Activated CD8-positive, alpha-beta memory T cell treated with anti-CD3 and anti-CD28 coated beads, Interleukin-2, amount 10 ng/mL, durations not matched to agents 7 days and 5 days (primary cell): Measurements from ENCODE around the gene GPRC5B. TPM values are rescaled to one million over a fixed set of nuclear protein-coding genes. Genes with fewer than 3 reads are reported as not detected.

Source experiments
- ATAC-seq: fragments of 150-1000 bp; cut with Tn5 transposase; one replicate; pipeline ENCODE4 v1.10.0; 2021; ENCODE audit warnings: moderate library complexity
- CTCF ChIA-PET: fragments of 350-600 bp; sonication (Branson Sonifier 250); formaldehyde crosslinking; loops from one replicate; lab custom pipeline; 2021; ENCODE audit warnings: antibody characterized with exemption; lab: Charles Lee
- DNase-seq: peaks from one replicate; pipeline ENCODE4 v3.0.0-alpha.2; 2020
- H3K27ac Mint-ChIP-seq: one replicate; pipeline ENCODE4 v1.8.0; 2021; ENCODE audit warnings: mild to moderate bottlenecking, mixed read lengths
- H3K27me3 Mint-ChIP-seq: one replicate; pipeline ENCODE4 v1.8.0; 2021; ENCODE audit warnings: mixed read lengths
- H3K36me3 Mint-ChIP-seq: one replicate; pipeline ENCODE4 v1.8.0; 2021; ENCODE audit warnings: mild to moderate bottlenecking, mixed read lengths
- H3K4me1 Mint-ChIP-seq: one replicate; pipeline ENCODE4 v1.8.0; 2021; ENCODE audit warnings: mixed read lengths
- H3K4me3 Mint-ChIP-seq: one replicate; pipeline ENCODE4 v1.8.0; 2021; ENCODE audit warnings: mild to moderate bottlenecking, moderate library complexity, mixed read lengths
- H3K9me3 Mint-ChIP-seq: one replicate; pipeline ENCODE4 v1.8.0; 2022; ENCODE audit warnings: low read depth, mixed read lengths
- total RNA-seq, 2 experiments: library from RNA; stranded (reverse); gene quantifications; one replicate each; pipeline ENCODE4 v1.2.3, GENCODE V29; 2021

GPRC5B gene
- total RNA-seq, 2 experiments from 2014 or later, result not detected

DNA sequence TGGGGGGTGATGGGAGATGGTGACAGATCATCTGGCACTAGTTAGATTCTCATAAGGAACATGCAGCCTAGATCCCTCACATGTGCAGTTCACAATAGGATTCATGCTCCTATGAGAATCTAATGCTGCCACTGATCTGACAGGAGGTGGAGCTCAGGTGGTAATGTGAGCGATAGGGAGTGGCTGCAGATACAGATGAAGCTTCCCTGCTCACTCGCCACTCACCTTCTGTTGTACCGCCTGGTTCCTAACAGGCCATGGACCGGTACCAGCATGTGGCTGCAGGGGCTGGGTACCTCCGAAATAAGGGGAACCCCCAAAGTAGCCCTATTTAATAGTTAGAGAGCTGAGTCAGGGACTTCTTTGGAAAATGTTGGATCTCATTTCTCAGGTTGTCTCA, 60.4 kb downstream of the GPRC5B start:
- ATAC-seq, result no peak
- CTCF ChIA-PET, result no interaction called here
- no peak overlapping the region for H3K4me3 Mint-ChIP-seq
- no peaks in the 10 kb centered on the region for H3K27me3 Mint-ChIP-seq
- H3K27ac Mint-ChIP-seq, result no peak overlapping the region
- H3K9me3 Mint-ChIP-seq, result no peaks in the 10 kb centered on the region
- no peaks in the 10 kb centered on the region for H3K4me1 Mint-ChIP-seq
- no peaks in the 10 kb centered on the region for H3K36me3 Mint-ChIP-seq
- DNase-seq, result no peak

GRCh38 chr16:19823322-19823721, 61.3 kb downstream of the GPRC5B start:
- no peaks in the 10 kb centered on the region for H3K4me1 Mint-ChIP-seq
- no peaks in the 10 kb centered on the region for H3K9me3 Mint-ChIP-seq
- CTCF ChIA-PET, result no interaction called here
- ATAC-seq, result no peak
- no peaks in the 10 kb centered on the region for H3K36me3 Mint-ChIP-seq
- no peak overlapping the region for H3K27ac Mint-ChIP-seq
- no peaks in the 10 kb centered on the region for H3K27me3 Mint-ChIP-seq
- no peak overlapping the region for H3K4me3 Mint-ChIP-seq
- DNase-seq, result no peak

GRCh38 chr16:19822533-19822932, 62.1 kb downstream of the GPRC5B start:
- Mint-ChIP-seq H3K4me3 (no peak overlapping the region), H3K27ac (no peak overlapping the region), H3K36me3 (no peaks in the 10 kb centered on the region), H3K4me1 (no peaks in the 10 kb centered on the region), H3K27me3 (no peaks in the 10 kb centered on the region), H3K9me3 (no peaks in the 10 kb centered on the region)
- no peak for ATAC-seq
- CTCF ChIA-PET, result interaction anchor here (0.7 kb wide), 1 partner anchor 335 kb away, joined by 3 read pairs; no protein-coding TSS in a partner anchor
- no peak for DNase-seq

DNA sequence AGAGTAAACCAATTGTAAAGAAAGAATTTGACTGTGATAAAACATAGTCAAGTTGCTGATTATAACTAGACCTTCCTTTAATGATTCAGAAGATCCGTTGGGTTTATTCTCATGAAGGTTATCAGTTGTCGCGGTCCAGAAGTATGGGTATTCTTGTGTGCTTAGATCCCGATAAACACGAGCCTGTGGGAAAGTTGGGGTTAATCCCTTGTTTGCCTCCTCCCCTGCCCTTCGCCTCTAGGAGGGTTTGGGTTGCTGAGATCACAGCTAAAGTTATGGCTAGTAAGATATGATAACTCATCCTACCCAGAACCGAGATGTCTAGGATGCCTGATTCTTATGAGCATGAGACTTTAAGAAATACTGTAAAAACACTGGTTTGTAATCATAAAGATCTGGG, 66.8 kb downstream of the GPRC5B start:
- Mint-ChIP-seq H3K4me1 (no peaks in the 10 kb centered on the region), H3K9me3 (peaks cover 4% of the 10 kb centered on the region), H3K27me3 (peaks cover 5% of the 10 kb centered on the region), H3K4me3 (no peak overlapping the region), H3K27ac (no peak overlapping the region), H3K36me3 (no peaks in the 10 kb centered on the region)
- DNase-seq (no peak), ATAC-seq (no peak)
- CTCF ChIA-PET, result interaction anchor here (1.5 kb wide), 1 partner anchor 13 kb away, joined by 3 read pairs; no protein-coding TSS in a partner anchor

DNA sequence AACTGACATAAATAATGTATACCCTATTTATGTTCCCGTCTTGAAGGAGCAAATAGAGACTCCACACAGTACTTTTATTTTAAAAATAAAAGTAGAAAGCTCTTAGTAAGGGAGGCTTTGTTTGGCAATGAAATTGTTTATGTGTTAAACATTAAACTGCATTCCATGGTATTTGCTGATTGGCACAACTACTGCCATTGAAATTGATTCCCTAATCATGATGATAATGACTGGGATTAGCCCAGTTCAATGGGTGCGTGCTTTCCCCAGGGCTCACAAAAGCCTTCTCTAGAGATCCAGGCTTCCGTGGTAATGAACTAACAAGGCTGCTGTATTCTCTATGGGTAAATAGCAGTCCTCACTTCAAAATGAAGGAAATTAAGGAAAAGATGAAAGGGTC, 67.5 kb downstream of the GPRC5B start:
- Mint-ChIP-seq H3K27me3 (peaks cover 5% of the 10 kb centered on the region), H3K9me3 (peaks cover 5% of the 10 kb centered on the region), H3K4me1 (no peaks in the 10 kb centered on the region), H3K27ac (no peak overlapping the region), H3K36me3 (no peaks in the 10 kb centered on the region), H3K4me3 (no peak overlapping the region)
- DNase-seq (no peak), ATAC-seq (no peak)
- CTCF ChIA-PET, result interaction anchor here (0.6 kb wide), 1 partner anchor 707 kb away, joined by 4 read pairs; no protein-coding TSS in a partner anchor

- Mint-ChIP-seq H3K4me1 (no peaks in the 10 kb centered on the region), H3K27ac (no peak overlapping the region), H3K4me3 (no peak overlapping the region), H3K9me3 (peaks cover 5% of the 10 kb centered on the region), H3K36me3 (no peaks in the 10 kb centered on the region), H3K27me3 (peaks cover 5% of the 10 kb centered on the region)
- CTCF ChIA-PET, result no interaction called here
- DNase-seq (no peak), ATAC-seq (no peak)
These were observed 69.2 kb downstream of the GPRC5B start for GRCh38 chr16:19815418-19815817.

GRCh38 chr16:19812986-19813385, 71.7 kb downstream of the GPRC5B start:
- Mint-ChIP-seq H3K27ac (no peak overlapping the region), H3K4me3 (no peak overlapping the region), H3K36me3 (no peaks in the 10 kb centered on the region), H3K4me1 (peaks cover 14% of the 10 kb centered on the region), H3K27me3 (peaks cover 5% of the 10 kb centered on the region), H3K9me3 (peaks cover 5% of the 10 kb centered on the region)
- ATAC-seq, result no peak
- CTCF ChIA-PET, result no interaction called here
- no peak for DNase-seq

- H3K9me3 Mint-ChIP-seq, result peaks cover 5% of the 10 kb centered on the region
- H3K4me1 Mint-ChIP-seq, result peaks cover 19% of the 10 kb centered on the region
- H3K36me3 Mint-ChIP-seq, result peaks cover 8% of the 10 kb centered on the region
- H3K27me3 Mint-ChIP-seq, result peaks cover 3% of the 10 kb centered on the region
- DNase-seq (no peak), ATAC-seq (no peak)
- H3K4me3 Mint-ChIP-seq, result no peak overlapping the region
- no peak overlapping the region for H3K27ac Mint-ChIP-seq
- CTCF ChIA-PET, result interaction anchor here (0.9 kb wide), 1 partner anchor 96 kb away, joined by 3 read pairs; no protein-coding TSS in a partner anchor
These were observed 73.6 kb downstream of the GPRC5B start for GRCh38 chr16:19810817-19811731.

- no peak overlapping the region for H3K27ac Mint-ChIP-seq
- no peaks in the 10 kb centered on the region for H3K27me3 Mint-ChIP-seq
These were observed 75.0 kb downstream of the GPRC5B start for GRCh38 chr16:19809693-19810092.

GRCh38 chr16:19809121-19809635, 75.5 kb downstream of the GPRC5B start:
- CTCF ChIA-PET, result interaction anchor here (1.0 kb wide), 1 partner anchor 208 kb away, joined by 3 read pairs; no protein-coding TSS in a partner anchor
- ATAC-seq, result peak; percentile 23
- Mint-ChIP-seq H3K36me3 (peaks cover 20% of the 10 kb centered on the region), H3K27me3 (no peaks in the 10 kb centered on the region), H3K27ac (peak overlapping the region; percentile 28), H3K4me1 (peaks cover 33% of the 10 kb centered on the region), H3K9me3 (peaks cover 10% of the 10 kb centered on the region), H3K4me3 (no peak overlapping the region)
- DNase-seq, result no peak

More at GRCh38 chr16:19809693-19810092, 75.0 kb downstream of the GPRC5B start:
- DNase-seq, result no peak
- no peak for ATAC-seq
- H3K36me3 Mint-ChIP-seq, result peaks cover 20% of the 10 kb centered on the region
- CTCF ChIA-PET, result interaction anchor here (1.0 kb wide), 1 partner anchor 208 kb away, joined by 3 read pairs; no protein-coding TSS in a partner anchor
- peaks cover 28% of the 10 kb centered on the region for H3K4me1 Mint-ChIP-seq
- peaks cover 10% of the 10 kb centered on the region for H3K9me3 Mint-ChIP-seq
- H3K4me3 Mint-ChIP-seq, result no peak overlapping the region

DNA sequence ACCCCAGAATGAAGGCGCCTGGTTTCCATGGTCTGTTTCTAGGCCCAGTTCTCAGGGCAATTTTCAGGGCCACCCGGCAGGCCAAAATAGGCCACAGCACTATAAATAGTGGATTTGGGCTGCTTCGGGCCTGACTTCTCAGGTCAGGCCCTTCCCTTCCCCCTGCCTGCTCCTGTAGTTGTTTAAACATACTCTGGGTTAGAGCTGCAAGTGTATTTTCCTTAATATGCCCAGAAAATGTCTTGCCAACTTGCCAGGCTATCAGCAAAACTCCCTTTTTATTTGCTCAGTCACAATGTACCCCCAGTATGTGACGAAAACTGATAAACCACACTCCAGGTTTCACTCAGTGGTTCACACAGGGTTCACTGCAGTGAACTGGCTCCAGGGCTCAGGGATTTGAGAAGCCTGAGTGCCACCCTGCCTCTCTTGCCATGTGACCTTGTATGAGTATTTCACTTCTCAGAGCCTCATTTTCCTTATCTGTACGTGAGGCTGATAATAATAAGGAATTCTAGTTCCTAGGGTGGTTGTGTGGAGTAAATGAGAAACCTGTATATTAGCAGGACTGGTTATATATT, 76.5 kb downstream of the GPRC5B start:
- DNase-seq (peak; percentile 57), ATAC-seq (peak; percentile 62)
- Mint-ChIP-seq H3K36me3 (peaks cover 20% of the 10 kb centered on the region), H3K27ac (no peak overlapping the region), H3K9me3 (peaks cover 9% of the 10 kb centered on the region), H3K4me3 (no peak overlapping the region), H3K27me3 (no peaks in the 10 kb centered on the region), H3K4me1 (peaks cover 37% of the 10 kb centered on the region)
- CTCF ChIA-PET, result no interaction called here
